GM21619 (cell line): ENCODE measurements around the gene CLHC1.

Experiments
- ATAC-seq: cut with Tn5 transposase; IDR thresholded peaks from one replicate; pipeline ENCODE4 v1.9.1; 2021; ENCODE audit not compliant: unreplicated experiment

CLHC1 gene

GRCh38 chr2:55169915-55170314 is 62.2 kb downstream of the CLHC1 start:
- ATAC-seq = no peak

DNA sequence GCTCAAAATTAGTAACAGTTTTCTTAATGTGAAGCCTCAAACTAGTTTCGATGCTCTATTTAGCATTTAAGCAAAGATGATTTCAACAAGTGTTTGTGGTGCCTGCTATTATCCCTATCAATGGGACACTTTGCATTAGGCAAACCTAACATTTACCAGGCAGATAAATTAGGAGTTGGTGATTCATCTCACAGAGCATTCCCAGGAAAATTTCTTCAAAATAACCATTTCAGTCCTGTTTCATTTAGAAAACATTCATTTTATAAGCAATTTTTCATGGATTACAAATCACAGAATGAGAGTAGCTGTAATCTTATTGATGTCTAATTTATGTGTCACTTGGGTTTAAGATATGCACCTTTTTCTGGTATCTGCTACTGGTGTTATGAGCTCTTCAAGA is 62.7 kb downstream of the CLHC1 start:
- ATAC-seq = no peak

DNA sequence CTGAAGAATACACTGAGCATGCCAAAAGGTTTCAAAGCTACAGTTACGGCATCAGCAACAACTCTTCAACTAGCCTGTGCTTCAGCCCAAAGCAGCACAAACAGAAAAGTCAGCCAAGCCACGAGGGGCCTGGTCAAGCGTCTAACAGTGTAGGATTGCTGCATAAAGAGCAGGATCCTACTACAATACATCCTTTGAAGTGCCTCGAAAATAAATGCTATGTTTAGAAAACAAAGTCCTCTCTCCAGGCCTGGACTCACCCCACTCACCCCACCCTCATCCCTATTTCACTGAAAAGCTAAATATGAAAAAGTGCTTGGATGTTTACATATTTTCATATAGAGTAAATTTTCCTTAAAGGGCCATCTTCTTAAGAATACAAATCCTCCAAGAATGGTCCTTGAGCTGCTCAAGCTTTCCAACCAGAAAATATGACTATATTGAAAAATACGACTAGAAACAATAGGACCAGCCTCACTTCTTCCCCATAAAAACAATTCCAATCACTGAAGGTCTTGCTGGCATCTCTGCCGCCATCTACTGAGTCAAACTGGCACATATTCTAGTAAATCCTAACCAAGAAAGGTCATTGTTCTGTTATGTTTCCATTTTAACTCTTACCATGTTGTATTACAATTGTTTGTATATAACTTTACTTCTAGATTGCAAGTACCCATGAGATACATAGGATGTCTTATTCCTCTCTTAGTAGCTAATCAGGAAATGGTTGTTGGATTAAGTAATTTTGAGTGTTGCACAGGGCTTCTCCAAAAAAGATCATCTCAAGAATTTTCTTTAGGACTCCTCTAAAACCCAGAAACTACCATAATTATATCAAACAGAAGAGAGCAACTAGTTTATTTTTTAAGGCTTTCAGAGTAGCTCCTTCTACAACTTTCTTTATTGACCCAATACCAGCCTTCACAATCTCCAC is 63.6 kb downstream of the CLHC1 start:
- ATAC-seq = no peak

DNA sequence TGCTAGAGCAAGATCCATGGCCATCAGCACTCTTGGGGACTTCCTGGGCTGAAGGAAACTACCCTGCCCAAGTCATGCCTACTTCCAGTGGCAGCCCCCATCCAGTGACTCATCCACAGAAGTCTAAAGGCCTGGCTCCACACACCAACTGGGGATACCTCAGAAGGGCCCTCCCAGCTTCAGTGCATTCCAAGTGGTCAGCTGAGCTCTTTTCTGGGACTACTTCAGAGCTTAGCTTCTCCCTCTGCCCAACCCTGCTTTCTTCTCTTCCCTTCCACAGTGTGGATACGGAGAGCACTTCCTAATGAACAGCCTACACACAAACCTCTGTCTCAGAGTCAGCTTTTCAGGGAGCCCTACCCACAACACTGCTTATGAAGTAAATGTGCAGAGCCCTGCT is 66.5 kb downstream of the CLHC1 start:
- ATAC-seq = no peak

DNA sequence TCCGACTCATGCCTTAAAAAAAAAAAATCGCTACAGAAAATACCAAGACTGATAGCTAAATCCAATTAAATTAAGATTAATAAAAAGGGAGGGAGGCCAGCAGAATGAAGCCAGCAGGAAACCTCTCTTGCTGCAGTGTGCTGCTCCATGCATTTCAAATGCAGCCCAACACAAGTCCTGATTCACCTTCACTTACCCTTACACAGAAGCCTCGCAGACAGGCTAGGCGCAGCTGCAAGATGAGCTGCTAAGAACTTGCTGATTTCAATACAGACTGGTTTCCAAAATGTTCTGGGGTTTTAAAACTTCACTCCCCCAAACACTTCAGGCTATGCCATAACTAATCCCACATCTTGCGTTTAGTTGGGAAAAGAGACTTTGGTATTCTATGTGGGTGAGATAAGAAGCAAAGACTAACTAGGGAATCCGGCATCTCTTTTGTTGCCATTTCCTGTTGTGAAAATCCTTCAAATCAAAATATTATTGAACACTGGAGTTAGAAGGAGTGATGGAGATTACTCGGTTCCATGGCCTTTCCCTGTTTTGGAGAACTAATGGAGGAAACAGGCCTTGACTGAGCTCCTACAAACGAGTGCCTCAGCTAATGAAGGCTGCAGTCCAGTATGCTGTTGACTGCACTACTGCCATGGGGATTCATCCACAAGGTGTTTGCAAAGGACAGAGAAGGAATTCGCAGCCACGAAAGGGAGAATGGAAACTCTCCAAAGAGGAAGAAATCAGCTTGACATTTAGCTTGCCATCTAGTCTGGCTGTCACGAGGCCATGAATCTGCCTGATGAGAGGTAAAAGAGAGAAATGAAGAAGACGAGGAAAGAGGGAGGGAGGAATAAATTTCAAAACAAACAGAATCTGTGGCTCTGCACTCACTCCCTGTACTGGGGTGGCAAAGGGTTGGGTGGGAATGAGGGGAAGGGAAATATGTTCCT is 67.3 kb downstream of the CLHC1 start:
- no peak for ATAC-seq

- ATAC-seq = no peak
Observed at GRCh38 chr2:55163941-55164390, 68.1 kb downstream of the CLHC1 start.

GRCh38 chr2:55163274-55163721 is 68.8 kb downstream of the CLHC1 start:
- no peak for ATAC-seq

GRCh38 chr2:55162284-55163006 is 69.6 kb downstream of the CLHC1 start:
- ATAC-seq = no peak

DNA sequence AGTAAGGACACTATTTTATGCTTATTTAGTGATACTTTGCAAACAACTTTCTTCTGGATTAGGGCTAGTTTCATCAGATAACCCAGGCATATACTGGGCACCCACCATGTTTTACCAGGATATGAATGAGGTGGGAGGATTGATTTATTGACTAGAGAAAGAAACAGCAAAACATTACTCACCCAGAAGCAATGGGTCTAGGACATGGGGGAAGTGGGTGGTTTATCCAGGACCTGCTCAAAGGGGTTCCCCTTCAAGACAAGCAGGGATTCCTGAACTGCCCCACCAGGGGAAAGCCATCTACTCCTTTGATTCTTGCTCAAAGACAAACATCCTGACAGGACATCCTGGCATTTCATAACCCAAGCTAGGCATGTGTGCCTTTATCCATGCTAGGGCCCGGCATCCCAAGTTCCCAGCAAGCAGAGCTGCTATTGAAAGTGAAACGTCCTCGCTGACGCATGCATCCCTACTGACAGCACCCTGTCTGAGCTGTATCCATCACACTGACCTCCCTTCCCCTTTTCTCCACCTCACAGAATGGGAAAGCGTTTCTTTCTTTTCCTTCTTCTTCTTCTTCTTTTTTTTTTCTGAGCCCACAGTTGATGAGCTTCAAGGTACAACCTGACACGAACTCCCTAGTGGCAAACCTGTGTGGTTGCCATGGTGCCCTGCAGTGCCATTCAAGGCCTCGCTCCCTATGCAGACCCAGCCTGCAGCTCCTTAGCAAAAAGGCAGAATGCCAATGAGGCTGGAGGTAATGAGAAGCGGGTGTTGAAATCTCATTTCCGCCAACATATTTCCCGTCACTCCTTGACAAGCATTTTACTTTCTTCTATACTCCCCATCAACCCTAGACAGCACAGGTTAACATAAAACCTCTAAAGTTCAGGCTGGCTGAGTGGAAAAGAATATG is 70.5 kb downstream of the CLHC1 start:
- no peak for ATAC-seq

- ATAC-seq = no peak
Observed at GRCh38 chr2:55160422-55160821, 71.7 kb downstream of the CLHC1 start.

- ATAC-seq = no peak
Observed at GRCh38 chr2:55159752-55160151, 72.3 kb downstream of the CLHC1 start.

DNA sequence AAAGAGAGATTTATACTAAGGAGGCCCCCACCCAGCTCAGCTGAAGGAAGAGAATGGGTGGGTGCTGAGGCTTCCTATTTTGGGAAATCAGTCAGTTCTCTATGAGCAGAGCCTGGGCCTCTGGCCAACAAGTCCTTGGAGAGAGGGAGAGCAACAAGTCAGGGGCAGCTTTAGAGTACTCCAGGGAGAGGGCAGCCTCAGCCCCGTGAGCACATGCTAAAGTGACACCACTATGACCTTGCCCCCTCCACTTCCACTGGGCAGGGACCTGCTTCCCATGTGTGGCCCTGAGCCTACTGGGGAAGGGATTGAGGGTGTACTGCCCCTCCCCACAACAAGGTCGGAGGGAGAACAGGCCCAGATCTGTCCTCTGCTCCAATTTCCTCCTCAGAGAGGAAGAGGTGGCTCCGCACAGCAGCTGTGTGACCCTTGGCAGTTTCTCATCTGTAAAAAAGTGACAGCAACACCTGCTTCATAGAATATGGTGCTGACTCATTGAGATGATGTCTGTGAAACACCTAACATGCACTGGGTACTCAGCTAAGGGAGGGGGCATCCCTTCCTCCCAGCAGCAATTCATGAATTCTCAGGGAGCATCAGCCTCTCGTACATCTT is 72.9 kb downstream of the CLHC1 start:
- peak; percentile 87 for ATAC-seq

DNA sequence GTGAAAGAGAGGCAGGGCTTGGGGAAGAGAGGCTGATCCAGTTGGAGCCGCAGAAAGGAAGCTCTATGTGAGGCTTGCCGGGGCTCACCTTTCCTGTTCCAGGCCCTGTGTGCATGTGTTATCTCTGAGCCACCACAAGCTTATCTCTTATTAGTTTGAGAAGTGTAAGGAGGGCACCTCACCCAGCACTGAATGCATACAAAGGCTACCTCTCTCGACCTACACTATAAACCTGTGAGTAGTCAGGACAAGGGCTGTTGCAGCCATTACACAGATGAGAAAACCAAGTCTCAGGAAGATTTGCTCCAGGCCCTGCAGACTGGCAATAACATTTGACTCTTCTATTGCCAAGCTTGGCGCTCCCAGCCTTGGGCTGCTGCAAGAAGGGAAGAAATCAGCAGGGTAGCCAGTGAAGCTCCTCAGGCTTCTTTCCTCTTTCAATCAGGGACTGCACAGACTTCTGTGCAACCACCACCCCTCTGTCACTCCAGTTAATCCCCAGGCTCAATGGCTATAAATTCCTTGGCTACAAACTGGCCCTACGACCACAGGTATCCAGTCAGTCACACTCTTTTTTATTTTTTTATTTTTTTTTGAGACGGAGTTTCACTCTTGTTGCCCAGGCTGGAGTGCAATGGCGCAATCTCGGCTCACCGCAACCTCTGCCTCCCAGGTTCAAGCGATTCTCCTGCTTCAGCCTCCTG is 73.8 kb downstream of the CLHC1 start:
- ATAC-seq = no peak

GRCh38 chr2:55157474-55157884 is 74.6 kb downstream of the CLHC1 start:
- ATAC-seq = no peak

GRCh38 chr2:55156984-55157383 is 75.1 kb downstream of the CLHC1 start:
- ATAC-seq = no peak

GRCh38 chr2:55156326-55156725 is 75.8 kb downstream of the CLHC1 start:
- no peak for ATAC-seq

- ATAC-seq = no peak
Observed at GRCh38 chr2:55155764-55156281, 76.3 kb downstream of the CLHC1 start.

DNA sequence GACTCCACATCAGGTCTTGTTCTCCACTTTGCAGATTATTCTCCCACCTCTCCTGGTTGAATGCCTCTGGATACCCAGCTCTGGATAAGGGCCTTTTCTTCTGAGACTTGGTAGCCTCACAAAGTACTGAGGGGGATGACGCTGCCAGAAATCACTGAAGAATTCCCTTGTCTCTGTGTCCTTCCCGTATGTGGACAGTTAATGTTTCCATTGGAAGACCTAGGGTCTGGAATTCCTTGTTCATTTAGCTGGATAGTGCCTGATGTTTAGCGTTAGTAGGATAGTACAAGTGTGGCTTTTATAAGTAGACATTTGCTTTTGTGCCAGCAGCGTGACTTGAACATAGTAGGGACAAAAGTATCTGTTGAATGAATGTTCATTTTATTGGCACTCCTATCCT is 76.9 kb downstream of the CLHC1 start:
- no peak for ATAC-seq
